ENCODE data around the gene UNC5B.

UNC5B gene

GRCh38 chr10:71351628-71352319, 139.4 kb downstream of the UNC5B start:
- no peak for DNase-seq
